Parathyroid adenoma (tissue), 2 donors: ENCODE measurements around the gene PEF1.

Source experiments
- H2AFZ ChIP-seq: fragments of 300-600 bp; sonication (generic); one replicate; pipeline ENCODE4 v1.7.0; 2017; ENCODE audit warnings: antibody characterized with exemption, mild to moderate bottlenecking
- H3K27ac ChIP-seq: fragments of 300-600 bp; sonication (generic); one replicate; pipeline ENCODE4 v1.7.0; 2017
- H3K27me3 ChIP-seq: fragments of 300-600 bp; sonication (generic); one replicate; pipeline ENCODE4 v1.7.0; 2017; ENCODE audit warnings: low read length; ENCODE audit not compliant: control insufficient read depth, insufficient read depth
- H3K36me3 ChIP-seq: fragments of 300-600 bp; sonication (generic); one replicate; pipeline ENCODE4 v1.7.0; 2017; ENCODE audit warnings: low read length; ENCODE audit not compliant: control insufficient read depth, insufficient read depth
- H3K4me1 ChIP-seq: fragments of 300-600 bp; sonication (generic); one replicate; pipeline ENCODE4 v1.7.0; 2017; ENCODE audit warnings: control low read depth
- H3K4me2 ChIP-seq: fragments of 300-600 bp; sonication (generic); one replicate; pipeline ENCODE4 v1.7.0; 2017; ENCODE audit warnings: low read length
- H3K4me3 ChIP-seq: fragments of 300-600 bp; sonication (generic); one replicate; pipeline ENCODE4 v1.7.0; 2017; ENCODE audit warnings: low read depth, low read length
- H3K79me2 ChIP-seq: fragments of 300-600 bp; sonication (generic); one replicate; pipeline ENCODE4 v1.7.0; 2017; ENCODE audit warnings: control low read depth
- H3K9ac ChIP-seq: fragments of 300-600 bp; sonication (generic); one replicate; pipeline ENCODE4 v1.7.0; 2017; ENCODE audit warnings: mild to moderate bottlenecking
- H3K9me3 ChIP-seq: fragments of 300-600 bp; sonication (generic); one replicate; pipeline ENCODE4 v1.7.0; 2017; ENCODE audit warnings: low read length; ENCODE audit not compliant: control insufficient read depth
- CTCF ChIP-seq: fragments of 300-600 bp; sonication (generic); IDR thresholded peaks from one replicate; pipeline ENCODE4 v1.7.0; 2017; ENCODE audit warnings: antibody characterized with exemption, mild to moderate bottlenecking
- donor health status: primary hyperparathyroidism.

Gene PEF1

GRCh38 chr1:31615939-31616338 lies 28.7 kb downstream of the PEF1 start:
- no peaks in the 10 kb centered on the region for H3K27me3 ChIP-seq
- no peaks in the 10 kb centered on the region for H3K4me1 ChIP-seq
- no peak overlapping the region for H3K4me3 ChIP-seq
- H3K79me2 ChIP-seq = no peaks in the 10 kb centered on the region
- H3K27ac ChIP-seq = no peak overlapping the region
- H3K4me2 ChIP-seq = no peak overlapping the region
- H3K9me3 ChIP-seq = no peaks in the 10 kb centered on the region
- H3K9ac ChIP-seq = no peak overlapping the region
- no peak for TF ChIP-seq CTCF
- H3K36me3 ChIP-seq = no peaks in the 10 kb centered on the region
- no peak overlapping the region for H2AFZ ChIP-seq

- Histone ChIP-seq H3K4me1 (no peaks in the 10 kb centered on the region), H3K36me3 (no peaks in the 10 kb centered on the region), H3K9ac (no peak overlapping the region), H3K4me2 (no peak overlapping the region), H3K9me3 (no peaks in the 10 kb centered on the region), H3K79me2 (no peaks in the 10 kb centered on the region), H3K4me3 (no peak overlapping the region), H3K27ac (no peak overlapping the region), H2AFZ (no peak overlapping the region), H3K27me3 (no peaks in the 10 kb centered on the region)
- TF ChIP-seq CTCF = no peak
Measured at GRCh38 chr1:31615414-31615813, 29.3 kb downstream of the PEF1 start.

GRCh38 chr1:31614414-31615005 lies 30.2 kb downstream of the PEF1 start:
- no peak overlapping the region for H3K9ac ChIP-seq
- no peaks in the 10 kb centered on the region for H3K79me2 ChIP-seq
- H3K27ac ChIP-seq = no peak overlapping the region
- H3K9me3 ChIP-seq = no peaks in the 10 kb centered on the region
- no peaks in the 10 kb centered on the region for H3K36me3 ChIP-seq
- no peak for TF ChIP-seq CTCF
- no peak overlapping the region for H3K4me3 ChIP-seq
- H3K4me2 ChIP-seq = no peak overlapping the region
- no peaks in the 10 kb centered on the region for H3K27me3 ChIP-seq
- no peak overlapping the region for H2AFZ ChIP-seq
- no peaks in the 10 kb centered on the region for H3K4me1 ChIP-seq

GRCh38 chr1:31609514-31610118 lies 35.1 kb downstream of the PEF1 start:
- Histone ChIP-seq H3K79me2 (no peaks in the 10 kb centered on the region), H3K4me3 (no peak overlapping the region), H3K4me1 (no peaks in the 10 kb centered on the region), H3K36me3 (no peaks in the 10 kb centered on the region), H3K4me2 (no peak overlapping the region), H3K9me3 (no peaks in the 10 kb centered on the region), H2AFZ (no peak overlapping the region), H3K27me3 (no peaks in the 10 kb centered on the region), H3K27ac (no peak overlapping the region), H3K9ac (no peak overlapping the region)
- no peak for TF ChIP-seq CTCF

- Histone ChIP-seq H3K4me2 (no peak overlapping the region), H3K9me3 (no peaks in the 10 kb centered on the region), H3K9ac (no peak overlapping the region), H2AFZ (no peak overlapping the region), H3K79me2 (no peaks in the 10 kb centered on the region), H3K4me3 (no peak overlapping the region), H3K27ac (no peak overlapping the region), H3K27me3 (no peaks in the 10 kb centered on the region), H3K36me3 (no peaks in the 10 kb centered on the region), H3K4me1 (no peaks in the 10 kb centered on the region)
- TF ChIP-seq CTCF = no peak
Measured at GRCh38 chr1:31607360-31607759, 37.3 kb downstream of the PEF1 start.
